HG03280 (cell line): ENCODE data around the gene PTPRG.

ENCODE experiments used
- ATAC-seq: cut with Tn5 transposase; IDR thresholded peaks from one replicate; pipeline ENCODE4 v1.9.1; 2021; ENCODE audit warnings: mild to moderate bottlenecking, moderate library complexity; ENCODE audit not compliant: unreplicated experiment

Gene PTPRG

DNA sequence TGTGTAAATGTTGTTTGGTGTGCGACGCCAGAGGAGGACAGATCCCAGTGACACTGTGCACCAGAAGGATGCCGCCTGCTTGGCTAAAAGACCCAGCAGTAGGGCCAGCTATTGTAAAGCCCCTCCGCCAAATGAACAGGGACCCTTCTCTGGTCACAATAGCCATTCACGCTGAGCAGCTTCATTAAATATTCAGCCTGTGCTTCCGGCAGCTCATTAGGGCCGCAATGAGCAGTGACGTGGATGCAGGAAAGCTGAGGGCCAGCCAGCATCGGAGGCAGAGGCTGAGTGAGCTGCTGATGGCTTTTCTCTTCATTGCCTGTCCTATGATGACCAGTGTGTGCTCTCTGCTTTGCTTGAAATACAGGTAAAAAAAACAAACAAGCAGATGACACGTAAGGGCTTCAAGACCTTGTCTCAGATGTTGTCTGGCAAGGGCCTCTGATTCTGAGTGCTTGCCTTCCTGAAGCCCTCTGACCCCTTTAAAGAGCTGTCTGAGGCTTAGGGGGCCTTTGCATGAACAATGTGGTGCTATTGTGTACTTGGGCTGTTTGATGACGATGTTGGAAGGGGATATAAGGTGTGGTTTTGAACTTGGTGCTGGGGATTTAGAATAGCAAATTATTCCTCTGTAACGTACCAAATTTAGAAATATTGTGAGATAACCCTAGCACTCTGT is 681.6 kb downstream of the PTPRG start:
- no peak for ATAC-seq

DNA sequence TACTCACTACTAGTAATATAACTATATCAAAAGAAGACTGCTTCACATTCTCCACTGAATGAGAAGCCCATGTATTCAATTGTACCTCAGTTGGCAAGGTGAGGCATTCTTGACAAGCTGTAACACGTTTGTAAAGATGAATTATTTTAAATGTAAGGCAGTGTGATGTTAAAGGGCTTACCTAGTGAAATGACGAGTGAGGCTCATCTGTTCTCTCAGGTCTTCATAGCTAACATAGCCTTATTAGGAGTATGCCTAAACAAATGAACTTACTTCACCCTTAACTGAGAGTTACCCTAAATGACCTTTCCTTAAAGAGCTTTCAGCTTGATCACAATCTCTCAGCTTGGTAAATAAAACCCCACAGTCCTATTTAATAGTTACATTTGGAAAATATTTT is 684.7 kb downstream of the PTPRG start:
- ATAC-seq = no peak

DNA sequence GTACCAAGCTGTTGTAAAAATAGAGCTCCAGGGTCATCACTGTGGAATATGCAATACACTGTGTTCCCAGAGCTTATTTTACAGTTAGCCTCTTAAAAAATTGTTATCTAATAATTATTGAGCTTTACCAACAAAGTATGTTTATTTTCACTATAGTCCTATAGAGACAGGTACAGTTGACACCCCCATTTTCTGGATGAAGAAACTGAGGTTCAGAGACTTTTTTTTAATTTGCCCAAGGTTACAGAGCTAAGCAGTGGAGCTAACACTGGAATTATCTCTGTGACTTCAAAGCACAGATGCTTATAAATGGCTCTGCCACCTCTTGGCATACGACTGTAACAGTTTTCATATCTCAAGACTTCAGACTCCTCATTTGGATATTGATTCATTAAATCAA is 685.6 kb downstream of the PTPRG start:
- ATAC-seq = no peak

DNA sequence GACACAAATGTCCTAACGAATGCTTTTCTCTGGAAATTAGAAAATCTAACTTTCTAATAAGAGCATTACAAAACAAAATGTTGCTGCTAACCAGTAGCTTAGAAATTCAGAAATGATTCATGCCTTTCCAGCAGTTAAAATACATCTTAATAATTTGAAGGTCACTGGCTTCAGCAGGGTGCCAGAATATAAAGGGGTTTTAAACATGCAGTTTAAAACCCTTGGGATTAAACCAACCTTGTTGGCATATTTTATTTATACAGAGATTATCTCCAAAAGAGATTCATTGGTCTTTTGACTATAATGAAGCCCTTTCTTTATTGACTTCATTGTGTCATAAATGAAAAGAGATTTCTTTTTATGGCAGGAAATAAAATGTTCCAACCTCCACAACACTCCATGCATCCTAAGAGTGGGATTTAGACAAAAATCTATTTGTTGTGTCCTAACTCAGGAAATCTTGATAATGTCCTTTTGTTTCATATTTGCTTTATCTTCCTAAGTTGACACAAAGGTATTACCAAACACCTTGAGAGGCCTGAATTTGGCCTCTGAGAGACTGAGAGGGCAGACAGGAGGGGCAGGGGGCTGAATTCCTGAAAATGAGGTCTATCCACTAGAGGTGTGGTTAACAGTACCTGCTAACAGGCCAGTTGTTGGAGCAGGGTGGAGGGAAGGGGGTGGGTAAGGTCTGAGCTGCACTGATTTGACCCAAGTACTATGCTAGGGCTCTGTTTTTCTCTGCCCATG is 687.5 kb downstream of the PTPRG start:
- ATAC-seq = no peak

DNA sequence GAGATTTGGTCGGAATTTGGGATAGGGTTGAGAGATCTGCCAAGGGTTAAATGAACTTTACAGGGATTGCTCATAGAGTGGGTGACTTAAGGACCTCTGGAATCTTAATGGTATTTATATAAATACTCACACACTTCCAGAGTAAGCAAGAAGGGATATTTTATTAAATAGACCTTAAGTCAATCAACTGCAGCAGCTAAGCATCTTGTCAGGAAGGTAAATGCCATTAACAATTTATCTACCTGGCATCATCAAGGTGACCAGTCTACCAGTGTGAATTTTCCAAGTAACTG is 688.1 kb downstream of the PTPRG start:
- ATAC-seq = no peak

DNA sequence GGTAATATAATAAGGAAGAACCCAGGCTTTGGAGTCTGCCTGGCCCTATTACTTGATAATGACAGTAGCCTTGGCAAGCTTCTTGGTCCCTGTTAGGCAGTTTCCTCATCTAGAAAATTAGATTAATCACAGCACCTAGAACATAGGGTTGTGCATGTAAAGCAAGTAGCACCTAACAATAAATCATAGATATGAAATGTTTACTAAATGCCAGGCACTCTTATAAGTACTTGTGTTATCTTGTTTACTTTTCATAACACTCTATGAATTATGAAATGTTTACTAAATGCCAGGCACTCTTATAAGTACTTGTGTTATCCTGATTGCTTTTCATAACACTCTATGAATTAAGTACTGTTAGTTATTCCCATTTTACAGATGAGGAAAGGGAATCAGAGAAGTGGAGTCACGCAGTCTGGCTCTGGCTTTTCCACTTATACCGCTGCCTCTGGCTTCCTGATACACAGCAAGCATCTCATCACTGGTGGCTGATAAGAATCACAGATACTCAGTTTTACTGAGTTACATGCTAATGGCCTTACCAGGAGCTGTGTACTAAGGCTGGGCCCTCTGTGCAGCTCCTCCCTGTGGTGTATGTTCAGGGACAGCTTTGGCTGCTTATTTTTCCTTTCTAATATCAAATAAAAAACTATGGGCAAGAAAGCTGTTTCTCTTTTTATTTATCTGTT is 688.6 kb downstream of the PTPRG start:
- ATAC-seq = no peak

DNA sequence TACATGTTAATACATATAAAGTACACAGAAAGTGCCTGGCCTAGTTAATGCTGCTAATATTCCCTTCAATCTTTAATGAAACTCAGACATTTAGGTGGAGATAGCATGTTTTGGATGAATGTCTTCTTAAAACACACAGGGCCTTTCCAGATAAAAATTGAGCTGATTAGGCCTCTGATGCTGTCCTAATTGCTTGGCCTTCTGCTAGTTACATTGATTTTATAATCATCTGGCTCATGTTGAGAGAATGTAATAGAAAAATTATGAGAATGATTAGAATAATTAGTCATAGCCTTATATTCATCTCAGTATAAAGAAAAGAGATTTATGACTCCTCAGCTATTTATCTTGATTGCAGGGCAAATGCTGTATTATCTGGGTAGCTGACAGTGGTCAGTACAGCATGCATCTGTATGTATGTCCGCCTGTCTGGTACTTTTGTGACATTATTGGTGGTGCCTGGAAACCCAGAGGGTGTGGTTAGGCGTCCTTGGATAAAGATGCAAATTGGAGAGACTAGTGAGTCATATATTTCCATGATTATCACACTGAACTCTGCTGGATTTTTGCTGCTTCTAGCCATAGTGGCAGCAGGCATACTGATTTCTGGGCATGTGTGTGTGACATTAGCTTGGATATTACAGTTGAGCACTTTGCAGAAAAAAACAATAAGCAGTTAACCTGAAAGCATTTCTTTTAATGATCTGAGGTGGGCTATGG is 691.2 kb downstream of the PTPRG start:
- no peak for ATAC-seq

DNA sequence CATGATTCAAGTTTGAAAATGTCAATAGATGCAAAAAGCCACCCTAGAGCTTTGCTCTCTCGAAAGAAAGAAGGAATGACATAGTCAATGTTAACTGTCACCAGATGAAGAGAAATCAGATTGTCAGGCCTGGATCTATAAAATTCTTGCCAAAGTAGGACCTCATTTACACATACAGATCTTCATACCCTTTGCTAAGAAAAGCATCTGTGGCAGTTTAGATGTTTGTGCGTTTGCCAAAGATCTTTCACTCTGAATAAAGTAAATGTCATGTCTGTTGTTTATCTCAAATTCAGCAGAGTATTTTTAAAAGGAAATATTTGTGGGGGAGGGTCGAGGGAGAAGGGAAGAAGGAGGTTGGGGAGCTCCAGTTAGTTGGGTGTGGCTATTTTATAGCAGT is 692.6 kb downstream of the PTPRG start:
- ATAC-seq = no peak

DNA sequence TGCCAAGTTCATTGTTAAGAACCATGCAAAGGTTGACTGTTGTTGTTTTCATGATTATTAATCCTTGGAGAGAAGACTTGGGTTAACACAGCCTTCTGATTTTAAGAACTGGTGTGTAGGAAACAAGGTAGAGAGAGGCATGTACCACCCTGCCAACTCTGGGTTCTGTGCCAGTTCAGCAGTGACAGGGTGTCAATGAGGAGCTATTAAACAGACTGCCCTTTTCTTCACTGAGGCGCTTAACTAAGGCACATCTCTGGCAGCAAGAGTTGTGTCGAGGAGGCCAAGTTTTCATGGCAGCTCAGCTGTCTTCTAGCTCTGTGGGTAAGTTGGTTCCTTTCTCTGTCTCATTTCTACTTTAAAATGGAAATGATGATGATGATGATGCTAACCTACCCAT is 694.4 kb downstream of the PTPRG start:
- no peak for ATAC-seq

DNA sequence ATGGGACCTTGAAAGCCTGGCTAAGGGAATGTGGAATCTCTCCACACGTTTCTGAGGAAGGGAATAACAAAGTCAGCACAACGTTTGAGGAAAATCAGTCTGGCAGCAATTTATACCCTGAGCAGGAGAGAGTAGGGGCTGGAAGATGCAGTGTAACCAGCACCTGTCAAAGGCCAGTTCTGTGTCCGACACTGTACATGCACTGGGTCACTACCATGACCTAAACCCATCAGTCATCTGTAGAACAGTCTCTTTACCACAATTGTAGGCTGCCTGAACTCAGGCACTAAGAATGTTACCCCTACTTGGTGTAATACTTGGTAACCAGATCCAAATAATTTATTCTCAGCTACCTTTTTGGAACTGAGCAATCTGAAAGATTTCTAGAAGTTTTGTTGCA is 698.6 kb downstream of the PTPRG start:
- ATAC-seq = no peak

DNA sequence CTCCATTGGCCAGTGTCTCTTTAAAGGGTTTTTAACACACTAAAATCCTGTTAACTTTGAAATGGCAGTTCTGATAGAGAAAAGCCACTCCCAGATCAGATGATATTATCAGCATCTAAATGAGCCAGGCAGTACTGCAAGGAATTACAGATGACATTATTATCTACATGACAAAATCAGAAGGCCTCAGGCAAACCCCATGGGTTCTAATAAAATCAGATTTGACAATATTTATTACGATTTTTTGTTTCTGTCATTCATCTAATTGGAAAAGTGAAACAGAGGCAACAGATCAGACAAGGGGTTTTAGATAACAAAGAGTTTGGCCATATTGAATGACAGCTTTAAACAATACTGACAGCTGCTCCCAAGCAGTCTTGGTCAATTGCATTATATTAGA is 699.3 kb downstream of the PTPRG start:
- ATAC-seq = no peak

DNA sequence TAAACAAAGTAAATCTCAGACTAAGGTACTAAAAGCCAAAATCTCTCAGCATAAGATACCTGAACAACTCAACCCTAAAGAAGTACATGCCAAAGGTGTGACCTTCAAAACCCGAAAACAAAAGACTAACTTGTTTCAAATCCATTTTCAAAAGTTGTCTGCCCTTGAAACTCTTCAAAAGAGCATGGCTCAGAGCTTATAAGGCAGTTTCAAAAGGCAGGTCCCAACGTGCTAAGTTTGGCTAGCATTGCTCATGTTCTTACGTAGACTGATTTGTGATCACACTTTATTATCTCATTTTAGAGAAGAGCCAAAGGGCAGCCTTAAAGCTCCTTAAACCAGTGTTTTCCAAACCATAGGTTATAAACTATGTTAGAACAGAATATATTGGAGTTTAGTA is 699.8 kb downstream of the PTPRG start:
- no peak for ATAC-seq

DNA sequence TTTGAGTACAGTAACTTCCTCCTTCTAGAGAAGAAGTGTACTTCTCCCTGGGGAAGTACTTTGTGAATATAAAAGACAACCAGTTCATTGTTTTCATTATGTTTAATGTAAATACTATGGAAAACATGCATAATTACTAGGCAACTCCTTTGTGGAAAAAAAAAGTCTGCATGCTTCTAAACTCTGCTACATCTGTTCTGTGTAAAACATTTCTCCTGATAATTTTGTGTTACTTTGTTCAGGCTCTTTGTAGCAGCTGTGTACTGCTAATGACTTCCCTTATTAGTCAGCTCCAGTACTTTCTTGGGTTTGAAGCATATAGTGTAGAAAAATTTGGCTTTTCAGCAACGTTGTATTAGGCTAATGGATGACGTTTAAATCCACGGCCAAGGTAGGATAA is 700.4 kb downstream of the PTPRG start:
- no peak for ATAC-seq

DNA sequence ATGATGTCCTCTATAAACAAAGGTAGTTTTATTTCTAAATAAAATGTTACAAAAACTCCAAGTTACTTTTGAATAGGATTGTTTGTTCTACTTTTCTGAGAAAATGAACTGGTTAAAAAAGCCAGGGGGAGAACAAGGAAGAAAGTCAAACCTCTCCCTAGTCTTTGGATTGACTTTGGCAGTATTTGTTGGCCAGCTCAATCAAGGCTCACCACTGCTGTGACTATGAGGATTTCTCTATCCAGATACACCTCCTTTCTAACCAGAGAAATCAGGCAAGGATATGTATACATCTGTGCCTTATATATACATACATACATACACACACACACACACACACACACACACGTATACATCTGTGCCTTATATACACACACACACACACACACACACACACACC is 704.2 kb downstream of the PTPRG start:
- no peak for ATAC-seq

DNA sequence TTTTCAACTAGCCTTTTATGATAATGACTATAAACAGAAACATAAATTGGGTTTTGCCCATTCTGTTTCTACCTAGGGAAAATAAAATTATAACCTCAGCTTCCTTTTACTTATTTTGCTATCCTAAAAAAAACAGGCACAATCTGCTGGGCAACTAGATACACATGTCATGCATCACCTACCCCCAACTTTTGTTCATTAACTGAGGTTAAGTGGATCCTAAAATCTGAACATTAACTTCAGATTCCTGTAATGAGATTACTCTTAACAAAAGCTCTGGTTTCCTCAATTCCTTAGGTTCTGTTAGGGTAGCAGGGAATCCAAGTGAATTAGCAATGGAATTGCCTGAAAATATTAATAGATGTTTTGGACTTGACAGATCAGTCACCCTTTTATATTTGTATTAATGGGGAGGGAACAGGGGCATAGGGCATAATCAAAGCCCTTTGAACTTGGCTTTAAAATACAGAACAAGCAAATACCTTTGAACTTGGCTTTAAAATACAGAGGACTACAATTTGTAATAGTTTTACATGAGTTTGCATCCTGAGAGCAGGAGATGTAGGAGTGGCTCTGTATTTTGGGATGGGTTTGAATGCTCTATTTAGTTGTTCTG is 705.4 kb downstream of the PTPRG start:
- no peak for ATAC-seq

DNA sequence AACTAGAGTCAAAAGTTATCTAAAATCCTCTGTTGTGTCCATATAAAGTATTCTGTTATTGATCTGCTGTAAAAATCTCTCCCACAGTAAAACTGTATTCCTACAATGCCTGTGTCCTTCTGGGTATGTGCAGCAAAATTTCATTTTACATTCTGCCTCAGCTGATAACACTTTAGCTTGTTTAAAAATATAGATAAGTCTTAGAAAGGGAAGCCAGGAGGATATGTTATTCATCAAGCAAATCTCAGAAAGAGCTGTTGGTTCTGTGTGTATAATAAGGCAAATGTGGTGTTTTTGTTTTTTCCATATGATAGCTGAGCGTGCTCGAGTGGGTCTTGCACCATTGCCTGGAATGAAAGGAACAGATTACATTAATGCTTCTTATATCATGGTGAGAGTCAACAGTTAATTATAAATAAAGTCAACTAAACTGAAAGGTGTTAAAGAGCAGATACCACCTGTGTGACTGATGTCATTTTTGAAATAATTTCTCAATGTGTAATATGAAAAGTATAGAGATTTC is 715.3 kb downstream of the PTPRG start:
- ATAC-seq = no peak

DNA sequence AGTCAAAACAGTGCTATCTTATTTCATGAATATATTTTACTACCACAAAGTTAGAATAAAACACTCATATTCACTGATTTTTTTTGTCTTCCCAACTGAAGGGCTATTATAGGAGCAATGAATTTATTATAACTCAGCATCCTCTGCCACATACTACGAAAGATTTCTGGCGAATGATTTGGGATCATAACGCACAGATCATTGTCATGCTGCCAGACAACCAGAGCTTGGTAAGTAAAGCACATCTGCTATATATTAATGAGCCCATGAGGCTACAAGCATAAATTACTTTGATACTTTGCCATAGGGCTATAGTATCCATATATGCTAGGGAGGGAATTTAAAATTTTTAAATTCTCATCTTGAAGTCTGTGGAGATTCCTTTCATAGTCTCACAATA is 716.1 kb downstream of the PTPRG start:
- no peak for ATAC-seq

DNA sequence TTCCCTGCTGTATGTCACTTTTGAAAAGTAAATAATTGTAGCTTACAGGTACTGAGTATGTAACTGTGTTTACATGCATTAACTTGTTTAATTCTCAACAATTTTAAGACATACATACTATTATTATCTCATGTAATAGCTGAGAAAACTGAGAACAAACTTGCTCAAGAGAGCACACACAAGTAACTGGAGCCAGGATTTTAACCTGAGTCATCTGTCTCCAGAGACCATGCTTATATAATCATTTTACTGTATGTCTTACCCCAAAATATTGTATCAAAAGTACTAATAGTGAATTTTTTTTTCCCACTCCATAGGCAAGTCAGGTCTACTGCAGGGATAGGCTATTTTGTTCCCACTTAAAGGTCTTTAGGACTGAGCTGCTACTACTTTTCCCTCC is 716.6 kb downstream of the PTPRG start:
- no peak for ATAC-seq

DNA sequence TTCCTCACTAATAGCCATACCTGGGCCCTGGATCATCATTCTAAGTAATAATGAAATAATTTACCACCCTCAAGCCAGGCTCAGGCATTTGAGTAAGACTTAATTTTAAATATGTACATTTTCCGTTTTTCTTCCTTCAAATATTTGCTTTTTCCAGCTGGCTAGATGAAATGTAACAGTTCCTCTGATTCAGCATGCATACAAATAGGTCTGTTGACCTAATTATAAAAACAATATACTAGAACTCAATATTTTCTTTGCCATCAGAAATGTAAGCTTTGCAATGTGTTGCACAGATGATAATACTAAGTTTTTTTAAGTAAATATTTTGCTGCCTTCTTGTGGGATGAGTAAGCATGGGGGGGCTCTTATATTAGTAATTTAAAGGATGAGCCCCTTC is 720.4 kb downstream of the PTPRG start:
- ATAC-seq = no peak

DNA sequence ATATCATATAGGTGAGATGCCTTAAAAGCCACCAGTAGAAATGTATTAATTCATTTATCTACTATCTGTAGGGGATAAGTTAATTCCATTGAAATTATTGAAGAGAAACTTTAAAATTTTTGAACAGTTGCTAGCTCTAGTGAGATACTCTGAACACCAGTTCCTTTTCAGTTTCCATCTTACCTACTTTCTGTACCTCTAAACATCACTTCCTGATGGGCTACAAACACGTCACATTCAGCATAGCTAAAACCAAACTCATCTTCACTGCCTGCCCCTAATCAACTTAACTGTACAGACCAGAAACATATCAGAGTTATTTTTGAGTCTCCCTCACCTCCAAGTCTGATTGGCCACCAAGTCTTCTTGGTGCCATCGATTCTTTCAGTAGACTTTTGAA is 723.1 kb downstream of the PTPRG start:
- no peak for ATAC-seq

DNA sequence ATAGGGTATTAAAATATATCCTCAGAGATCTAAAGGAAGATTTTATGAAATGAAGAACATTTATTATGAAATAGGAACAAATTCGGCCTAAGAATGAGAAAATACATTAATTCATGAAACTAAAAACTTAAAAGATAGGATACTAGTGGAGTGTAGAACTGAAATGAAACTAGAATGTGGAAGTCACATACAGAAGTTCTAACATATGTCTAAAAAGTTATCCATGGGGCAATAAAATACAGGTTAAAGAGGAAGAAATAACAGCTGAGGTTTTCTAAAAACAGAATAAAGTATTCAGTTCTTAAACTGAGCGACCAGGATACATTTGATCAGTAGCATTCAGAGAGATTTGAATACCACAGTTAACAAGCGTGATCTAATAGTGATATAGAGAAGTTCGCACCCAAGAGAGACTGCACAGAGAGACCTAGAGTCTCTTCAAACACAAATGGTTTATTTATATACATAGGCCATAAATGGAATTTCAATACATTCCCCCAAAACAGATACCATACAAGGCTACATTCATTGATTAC is 726.1 kb downstream of the PTPRG start:
- no peak for ATAC-seq
